AML-193 (cell line): ENCODE data around the gene NRN1L.
"Not testable (repeated sequence)": the region's sequence is repeated elsewhere in the genome, so short reads cannot be mapped to it uniquely, and the experiment has no call there.

Experiments
- DNase-seq, 2 experiments: peaks; one replicate each; lab custom pipeline; 2025; lab: John Stamatoyannopoulos, UW

The NRN1L gene

DNA sequence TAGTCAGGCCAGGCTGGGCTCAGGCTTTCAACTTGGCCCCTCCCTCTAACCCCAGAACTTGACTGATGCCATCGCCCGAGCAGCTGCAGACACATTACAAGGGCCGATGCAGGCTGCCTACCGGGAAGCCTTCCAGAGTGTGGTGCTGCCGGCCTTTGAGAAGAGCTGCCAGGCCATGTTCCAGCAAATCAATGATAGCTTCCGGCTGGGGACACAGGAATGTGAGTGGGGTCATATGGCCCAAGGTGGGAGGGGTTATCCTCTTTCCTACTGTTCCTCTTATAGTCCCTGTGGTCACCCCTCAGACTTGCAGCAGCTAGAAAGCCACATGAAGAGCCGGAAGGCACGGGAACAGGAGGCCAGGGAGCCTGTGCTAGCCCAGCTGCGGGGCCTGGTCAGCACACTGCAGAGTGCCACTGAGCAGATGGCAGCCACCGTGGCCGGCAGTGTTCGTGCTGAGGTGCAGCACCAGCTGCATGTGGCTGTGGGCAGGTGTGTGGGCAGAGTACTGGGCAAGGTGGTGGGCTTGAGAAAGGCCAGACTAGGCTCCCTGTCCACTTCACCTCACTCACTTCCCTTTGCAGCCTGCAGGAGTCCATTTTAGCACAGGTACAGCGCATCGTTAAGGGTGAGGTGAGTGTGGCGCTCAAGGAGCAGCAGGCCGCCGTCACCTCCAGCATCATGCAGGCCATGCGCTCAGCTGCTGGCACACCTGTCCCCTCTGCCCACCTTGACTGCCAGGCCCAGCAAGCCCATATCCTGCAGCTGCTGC lies 2.1 kb upstream of the NRN1L start:
- DNase-seq = no peak

DNA sequence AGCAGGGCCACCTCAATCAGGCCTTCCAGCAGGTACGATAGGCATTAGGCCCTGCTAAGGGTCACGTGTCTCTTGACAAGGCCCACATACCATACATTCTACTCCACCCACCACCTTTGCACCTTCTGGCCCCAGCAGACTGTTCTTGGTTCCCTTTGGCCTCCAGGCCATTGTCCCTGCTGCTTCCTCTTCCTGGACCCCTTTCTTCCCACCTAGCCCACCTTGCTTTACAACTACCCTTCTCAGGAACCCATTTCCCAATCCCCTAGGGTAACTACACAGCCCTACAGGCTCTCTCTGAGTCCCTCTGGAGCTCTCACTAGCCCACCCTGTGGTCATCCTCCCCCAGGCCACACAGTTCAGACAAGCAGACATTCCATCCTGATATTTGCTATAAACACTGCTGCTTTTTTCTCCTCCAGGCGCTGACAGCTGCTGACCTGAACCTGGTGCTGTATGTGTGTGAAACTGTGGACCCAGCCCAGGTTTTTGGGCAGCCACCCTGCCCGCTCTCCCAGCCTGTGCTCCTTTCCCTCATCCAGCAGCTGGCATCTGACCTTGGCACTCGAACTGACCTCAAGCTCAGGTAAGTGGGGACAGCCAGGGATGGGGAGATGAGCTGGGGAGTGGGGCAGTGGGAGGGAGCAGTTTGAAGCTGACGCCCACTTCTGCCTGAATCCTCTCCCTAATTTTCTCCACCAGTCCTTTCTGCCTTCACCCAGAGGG lies 1.4 kb upstream of the NRN1L start:
- peak in 1 of 2 experiments; percentile 41 for DNase-seq

DNA sequence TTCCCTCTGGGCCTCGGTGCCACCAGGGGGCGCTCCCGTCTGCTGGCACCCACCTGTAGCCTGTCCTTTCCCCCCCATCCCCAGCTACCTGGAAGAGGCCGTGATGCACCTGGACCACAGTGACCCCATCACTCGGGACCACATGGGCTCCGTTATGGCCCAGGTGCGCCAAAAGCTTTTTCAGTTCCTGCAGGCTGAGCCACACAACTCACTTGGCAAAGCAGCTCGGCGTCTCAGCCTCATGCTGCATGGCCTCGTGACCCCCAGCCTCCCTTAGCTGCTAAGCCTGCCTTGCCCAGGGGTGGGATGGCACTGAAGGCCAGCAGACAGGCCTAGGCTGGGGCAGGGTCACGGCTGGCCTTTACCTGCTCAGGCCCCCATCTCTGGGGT lies 818 bp upstream of the NRN1L start:
- peak in 1 of 2 experiments; percentile 23 for DNase-seq

DNA sequence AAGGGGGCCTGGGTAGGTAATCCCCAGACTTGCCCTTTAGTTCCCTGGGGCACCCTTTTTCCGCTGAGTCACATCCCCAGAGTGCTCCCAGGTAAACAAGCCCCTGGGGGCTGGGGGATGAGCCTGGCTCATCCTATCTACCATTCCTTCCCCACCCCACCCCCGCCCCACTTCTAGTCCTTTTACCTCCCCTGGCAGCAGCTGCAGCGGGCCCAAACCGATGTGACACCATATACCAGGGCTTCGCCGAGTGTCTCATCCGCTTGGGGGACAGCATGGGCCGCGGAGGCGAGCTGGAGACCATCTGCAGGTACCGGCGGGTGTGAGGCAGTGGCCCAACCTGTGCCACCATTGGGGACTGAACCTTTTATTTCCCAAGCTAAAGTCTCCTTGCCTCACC lies 860 bp downstream of the NRN1L start:
- DNase-seq = no peak

DNA sequence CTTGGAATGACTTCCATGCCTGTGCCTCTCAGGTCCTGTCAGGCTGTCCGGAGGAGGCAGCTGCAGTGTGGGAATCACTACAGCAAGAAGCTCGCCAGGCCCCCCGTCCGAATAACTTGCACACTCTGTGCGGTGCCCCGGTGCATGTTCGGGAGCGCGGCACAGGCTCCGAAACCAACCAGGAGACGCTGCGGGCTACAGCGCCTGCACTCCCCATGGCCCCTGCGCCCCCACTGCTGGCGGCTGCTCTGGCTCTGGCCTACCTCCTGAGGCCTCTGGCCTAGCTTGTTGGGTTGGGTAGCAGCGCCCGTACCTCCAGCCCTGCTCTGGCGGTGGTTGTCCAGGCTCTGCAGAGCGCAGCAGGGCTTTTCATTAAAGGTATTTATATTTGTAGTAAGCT lies 1.3 kb downstream of the NRN1L start:
- no peak for DNase-seq

DNA sequence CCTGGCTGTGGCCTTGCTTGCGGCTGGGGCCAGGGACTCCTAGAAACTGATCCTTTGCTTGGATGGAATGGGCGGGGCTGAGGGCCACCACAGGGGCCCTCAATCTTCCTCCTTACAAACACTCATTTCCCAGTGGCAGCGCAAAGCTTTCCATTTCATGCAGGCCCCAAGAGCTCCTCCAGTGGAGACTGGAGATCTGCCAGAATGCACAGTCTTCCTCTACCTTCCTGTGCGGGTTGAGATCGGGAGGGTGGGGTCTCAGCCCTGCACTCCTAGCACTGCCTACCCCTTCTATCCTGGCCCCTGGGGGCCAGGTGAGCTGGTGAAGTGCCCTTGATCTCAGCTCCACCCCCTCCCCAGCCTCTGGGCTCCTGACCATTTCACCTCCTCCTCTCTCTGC lies 1.7 kb downstream of the NRN1L start:
- no peak for DNase-seq

DNA sequence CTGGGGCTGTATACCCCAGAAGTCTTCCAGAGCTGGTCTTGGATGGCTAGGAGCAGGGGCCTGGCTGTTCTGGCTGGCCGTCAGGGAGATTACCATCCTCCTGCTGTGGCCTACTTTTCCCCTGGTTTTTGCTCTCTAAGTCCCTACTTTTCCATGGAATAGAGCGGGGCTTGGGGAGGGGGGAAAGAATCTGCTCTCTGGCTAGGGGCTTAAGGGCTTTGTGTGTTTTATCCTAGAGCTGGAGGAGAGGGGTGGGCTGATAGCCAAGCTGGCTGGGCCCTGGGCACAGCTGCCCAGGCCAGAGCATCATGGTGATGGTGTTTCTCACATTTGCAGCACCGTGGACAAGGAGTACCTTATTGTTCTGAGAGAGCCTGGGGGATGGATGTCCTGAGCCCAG lies 3.6 kb downstream of the NRN1L start:
- no peak for DNase-seq

DNA sequence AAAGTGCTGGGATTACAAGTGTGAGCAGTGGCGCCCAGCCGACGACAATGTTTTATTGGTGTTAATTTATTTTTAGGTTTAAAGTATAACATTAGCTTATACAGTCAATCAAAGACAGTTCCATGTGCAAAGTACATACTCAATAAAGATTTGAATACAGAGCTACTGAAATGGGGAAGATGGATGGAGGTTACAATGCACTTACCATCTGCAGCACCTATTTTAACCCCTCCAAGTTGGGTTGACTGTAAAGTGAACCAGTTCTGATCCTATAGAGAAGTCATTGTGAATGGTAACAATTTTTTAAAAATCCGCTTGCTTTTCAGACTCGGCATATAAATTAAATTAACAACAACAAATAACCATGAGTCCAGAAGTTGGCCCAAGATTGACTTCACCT lies 7.7 kb downstream of the NRN1L start:
- DNase-seq = no peak

DNA sequence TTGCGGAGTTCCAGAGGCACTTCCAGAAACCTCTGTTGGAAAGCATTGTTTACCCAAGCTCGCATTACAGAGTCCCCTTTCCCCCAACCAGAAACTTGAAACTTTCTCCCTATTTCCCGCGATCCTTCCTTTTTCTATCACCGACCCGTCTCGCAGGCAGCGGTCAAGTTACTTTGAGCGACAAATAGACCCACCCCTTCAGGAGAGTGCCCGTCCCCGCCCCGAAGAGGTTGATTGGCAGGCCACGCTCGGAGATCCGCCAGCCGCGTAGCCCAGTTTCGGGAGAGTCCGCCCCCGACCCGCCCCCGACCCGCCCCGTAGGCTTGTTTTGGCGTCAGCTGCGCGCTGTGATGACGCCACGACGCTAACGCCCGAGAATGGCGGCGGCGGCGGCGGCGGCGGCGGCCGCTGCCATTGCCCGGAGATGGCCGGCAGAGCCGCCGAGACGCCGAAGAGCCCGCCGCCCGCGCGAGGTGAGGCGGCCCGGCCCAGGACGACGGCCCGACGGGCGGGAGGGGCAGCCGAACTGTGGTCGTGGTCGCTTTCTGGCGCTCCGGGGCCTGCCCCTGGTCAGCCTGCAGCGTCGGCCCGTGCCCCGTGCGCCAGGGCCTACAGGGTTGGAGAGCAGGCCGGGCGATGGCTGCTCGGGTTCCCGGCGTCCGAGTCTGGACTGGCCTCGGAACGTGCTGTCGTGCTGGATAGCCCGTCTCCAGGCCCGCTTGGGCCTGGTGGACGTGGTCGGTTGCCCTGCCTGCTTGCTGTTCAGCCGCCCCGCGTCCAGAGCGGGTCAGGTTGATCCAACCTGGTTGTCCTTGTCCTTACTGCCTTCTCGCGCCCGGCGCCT lies 8.4 kb downstream of the NRN1L start, which contains the start of gene PSKH1:
PSKH1 (plus strand) TSS at position 356 of the 844 bp plus-strand sequence. CDS start 15,496 bp downstream, outside the sequence.
- DNase-seq = peak; percentile 88 to 91

DNA sequence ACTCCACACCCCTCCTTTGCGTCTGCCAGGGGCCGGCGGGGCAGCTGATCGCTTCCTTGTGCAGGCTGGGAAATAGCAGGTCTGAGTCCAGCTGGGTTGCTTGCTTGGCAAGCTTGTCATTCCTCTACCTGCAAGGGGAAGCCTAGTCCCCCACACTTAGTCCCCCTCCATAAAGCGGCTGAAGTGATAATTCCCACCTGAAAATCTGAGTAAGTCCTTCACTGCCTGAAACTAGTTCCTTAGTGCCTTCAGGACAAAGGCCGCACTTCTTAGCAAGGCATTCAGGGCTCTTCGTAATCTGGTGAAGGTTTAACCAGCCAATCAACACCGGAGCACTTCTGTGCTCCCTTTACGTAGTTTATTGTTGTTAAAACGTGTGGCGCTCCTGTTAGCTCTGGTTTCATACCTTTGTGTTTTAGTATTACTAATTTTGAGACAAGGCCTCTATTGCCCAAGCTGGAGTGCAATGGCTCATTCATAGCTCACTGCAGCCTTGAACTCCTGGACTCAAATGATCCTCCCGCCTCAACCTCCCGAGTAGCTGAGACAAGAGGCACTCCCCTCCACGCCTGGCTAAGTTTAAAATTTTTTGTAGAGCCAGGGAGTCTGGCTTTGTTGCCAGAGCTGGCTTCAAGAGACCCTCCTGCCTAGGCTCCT lies 9.2 kb downstream of the NRN1L start:
- DNase-seq = no peak

DNA sequence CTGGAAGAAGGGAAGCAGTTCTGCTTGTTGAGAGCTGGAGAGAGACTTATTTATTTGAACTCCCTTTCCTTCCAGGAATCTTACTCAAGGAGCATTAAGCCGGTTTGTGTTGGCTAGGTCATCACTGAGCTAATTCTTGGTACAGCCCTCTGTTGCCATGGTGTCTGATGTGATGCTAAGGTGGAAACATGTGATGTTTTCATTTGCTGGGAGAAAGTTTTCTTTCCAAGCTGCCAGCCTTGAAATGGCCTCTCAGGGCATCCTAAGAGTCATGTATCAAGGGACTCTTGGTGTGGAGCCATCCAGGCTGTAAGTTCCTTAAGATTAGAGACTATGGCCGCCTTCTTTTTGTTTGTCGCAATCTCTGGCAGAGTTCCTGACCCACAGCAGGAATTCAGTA lies 12.5 kb downstream of the NRN1L start:
- no peak for DNase-seq

DNA sequence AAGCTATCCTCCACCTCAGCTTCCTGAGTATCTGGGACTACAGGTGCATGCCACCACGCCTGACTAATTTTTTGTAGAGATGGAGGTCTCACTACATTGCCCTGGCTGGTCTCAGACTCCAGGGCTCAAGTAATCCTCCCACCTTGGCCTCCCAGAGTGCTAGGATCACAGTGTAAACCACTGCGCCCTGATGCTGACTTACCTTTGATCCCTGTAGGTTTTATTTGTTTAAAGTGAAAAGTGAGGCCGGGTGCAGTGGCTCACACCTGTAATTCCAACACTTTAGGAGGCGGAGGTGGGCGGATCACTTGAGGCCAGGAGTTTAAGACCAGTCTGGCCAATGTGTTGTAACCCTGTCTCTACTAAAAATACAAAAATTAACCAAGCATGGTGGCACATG lies 17.0 kb downstream of the NRN1L start:
- no peak for DNase-seq

DNA sequence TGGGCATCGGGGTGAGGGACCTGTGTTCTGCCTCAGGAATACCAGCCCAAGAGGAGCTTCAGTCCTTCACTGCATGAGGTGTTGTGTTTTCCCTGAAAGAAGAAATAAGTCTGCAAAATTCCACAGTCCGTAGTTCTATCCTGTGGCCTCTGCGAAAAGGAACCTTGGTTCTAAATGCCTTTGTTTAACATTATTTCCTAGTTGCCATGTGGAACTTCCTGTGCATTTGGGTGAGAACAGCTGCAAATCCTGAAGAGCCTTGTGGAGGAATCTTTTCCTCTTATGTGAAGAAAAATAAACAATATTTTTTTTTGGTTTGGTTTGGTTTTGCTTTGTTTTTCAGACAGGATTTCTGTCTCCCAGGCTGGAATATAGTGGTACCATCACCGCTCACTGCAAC lies 18.1 kb downstream of the NRN1L start:
- DNase-seq = no peak

DNA sequence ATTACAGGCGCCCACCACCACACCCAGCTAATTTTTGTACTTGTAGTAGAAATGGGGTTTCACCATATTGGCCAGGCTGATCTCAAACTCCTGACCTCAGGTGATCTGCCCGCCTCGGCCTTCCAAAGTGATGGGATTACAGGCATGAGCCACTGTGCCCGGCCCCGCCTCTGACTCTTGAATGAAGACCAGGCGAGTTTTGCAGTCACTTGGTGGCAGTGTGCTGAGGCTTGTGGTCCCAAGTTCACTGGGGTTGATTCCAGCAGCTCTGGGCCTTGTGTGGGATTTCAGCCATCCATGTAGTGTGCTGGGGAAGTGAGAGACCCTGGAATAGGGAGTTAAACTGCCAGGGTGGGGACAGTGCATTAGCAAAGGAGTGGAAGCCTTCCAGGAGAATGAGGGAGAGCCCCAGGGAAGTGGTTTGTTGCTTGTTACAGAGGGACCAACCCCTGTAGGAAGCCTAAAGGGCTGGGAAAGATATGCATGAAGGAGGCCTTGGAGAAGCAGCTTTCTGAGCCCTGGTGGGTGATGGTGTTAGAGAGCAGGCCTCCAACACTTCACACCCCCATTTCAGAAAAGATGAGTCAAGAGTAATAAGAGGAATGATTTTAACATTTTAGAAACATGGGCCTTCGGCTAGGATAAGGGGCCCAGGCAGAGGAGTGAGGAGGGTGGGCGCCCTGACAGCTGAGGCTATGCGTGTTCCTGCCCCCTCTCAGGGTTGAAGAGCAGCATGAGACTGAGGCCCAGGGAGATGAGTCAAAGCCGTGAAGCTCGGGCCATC lies 22.9 kb downstream of the NRN1L start:
- DNase-seq = no peak

DNA sequence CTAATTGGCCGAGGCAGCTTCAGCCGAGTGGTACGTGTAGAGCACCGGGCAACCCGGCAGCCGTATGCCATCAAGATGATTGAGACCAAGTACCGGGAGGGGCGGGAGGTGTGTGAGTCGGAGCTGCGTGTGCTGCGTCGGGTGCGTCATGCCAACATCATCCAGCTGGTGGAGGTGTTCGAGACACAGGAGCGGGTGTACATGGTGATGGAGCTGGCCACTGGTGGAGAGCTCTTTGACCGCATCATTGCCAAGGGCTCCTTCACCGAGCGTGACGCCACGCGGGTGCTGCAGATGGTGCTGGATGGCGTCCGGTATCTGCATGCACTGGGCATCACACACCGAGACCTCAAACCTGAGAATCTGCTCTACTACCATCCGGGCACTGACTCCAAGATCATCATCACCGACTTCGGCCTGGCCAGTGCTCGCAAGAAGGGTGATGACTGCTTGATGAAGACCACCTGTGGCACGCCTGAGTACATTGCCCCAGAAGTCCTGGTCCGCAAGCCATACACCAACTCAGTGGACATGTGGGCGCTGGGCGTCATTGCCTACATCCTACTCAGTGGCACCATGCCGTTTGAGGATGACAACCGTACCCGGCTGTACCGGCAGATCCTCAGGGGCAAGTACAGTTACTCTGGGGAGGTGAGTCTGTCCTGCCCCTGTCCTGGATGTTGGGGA lies 24.5 kb downstream of the NRN1L start:
- DNase-seq = no peak

DNA sequence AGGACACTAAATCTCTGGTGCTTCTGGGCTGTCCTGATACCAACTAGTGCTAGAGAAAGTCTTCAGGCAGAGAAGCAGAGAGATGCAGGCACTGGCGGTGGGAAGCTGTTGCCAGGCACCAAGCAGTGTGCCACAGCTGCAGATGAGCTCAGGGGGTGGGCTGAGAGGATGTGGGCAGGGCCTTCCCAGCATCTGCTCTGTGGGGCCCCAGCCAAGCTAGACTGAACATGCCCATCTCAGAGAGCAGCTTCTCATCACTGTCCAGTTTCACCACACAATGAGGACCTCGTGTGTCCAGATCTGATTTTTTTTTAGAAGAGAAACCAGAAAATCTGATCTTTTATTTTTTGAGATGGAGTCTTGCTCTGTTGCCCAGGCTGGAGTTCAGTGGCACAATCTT lies 25.5 kb downstream of the NRN1L start:
- DNase-seq = no peak

DNA sequence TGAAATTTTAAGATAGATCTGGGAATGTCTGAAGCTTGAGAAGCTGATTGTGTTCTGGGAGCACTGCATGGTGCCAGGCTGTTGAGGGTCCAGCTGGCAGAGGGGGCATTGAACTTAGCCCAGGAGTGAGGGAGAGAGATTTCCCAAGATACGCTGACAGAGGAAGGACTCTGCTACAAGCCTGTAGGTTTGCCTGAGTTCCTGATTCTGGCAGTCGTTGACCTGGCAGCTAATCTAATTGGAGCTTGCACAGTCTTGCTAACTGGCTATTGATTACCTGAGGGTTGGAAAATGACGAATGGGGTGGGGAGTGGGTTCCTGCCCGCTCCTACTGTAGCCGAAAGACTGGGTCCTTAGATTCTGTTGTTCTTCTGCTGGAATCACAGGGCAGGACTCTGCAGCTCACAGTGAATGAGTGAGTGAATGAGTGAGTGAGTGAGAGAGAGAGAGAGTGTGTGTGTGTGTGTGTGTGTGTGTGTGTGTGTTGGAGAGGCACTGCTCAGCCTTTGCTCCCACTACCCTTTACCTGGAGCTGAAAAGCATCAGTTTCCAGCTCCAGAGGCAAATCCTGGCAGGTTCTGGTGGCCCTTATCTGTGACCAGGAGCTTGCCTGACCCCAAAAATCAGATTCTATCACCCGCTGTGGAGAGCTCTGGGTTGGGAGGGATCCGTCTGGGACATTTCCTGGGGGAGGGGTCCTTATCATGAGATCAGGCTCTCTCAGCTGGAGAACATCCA lies 30.2 kb downstream of the NRN1L start:
- no peak for DNase-seq

DNA sequence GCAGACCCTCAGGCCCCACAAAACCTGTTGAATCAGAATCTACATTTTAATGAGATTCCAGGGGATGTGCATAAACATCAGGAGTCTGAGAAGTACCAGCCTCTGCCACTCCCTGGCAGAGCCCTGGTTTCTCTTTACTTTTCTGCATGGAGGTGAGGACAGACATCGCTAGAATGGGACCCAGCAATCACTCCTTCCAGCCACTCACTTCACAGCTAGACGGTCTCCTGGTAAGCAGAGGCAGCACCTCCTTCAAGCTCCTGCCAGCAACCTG lies 30.7 kb downstream of the NRN1L start:
- not testable (repeated sequence) for DNase-seq

DNA sequence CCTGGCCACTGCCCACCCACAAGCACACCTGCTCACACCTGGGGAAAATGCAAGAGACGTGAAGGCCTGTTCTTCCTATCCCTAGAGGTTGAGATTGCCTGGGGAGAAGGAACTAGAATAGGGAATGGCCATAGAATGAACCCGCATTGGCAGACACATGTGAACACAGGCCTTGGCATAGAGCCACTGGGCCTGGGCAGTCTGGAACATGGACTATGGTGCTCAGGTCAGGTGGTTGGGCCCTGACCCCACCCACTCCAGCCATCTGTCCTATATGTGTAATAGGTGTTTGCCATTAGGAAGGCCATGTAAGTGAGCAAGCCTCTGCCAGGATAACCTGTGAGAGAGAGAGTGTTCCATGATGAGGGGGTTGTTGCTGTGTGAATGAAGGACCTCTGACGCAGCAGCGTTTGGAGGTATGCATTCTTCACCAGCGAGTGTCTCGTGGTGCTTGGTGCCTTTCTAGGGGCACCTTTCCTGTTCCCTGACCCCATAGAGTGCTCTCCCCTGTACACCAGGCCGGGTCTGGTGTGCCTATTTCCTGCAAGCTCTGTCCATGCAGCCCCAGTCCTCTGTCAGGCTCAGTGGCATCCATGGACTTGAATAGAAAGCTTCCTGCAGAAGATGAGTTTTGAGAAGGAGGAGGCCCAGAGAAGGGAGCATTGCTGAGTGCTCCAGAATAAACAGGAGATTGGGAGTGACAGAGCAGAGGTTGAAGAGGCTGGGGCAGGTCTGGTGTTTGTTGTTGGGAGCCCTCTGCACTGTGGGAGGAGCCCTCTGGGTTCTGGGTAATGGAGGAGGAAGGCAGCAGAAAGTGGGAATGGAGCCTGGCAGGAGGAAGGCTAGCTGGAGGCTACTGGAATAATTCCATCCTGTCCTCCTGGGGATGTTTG lies 31.4 kb downstream of the NRN1L start:
- DNase-seq = no peak
